Measurements from ENCODE around the gene ZXDC. TPM values are rescaled to one million over a fixed set of nuclear protein-coding genes. Genes with fewer than 3 reads are reported as not detected.

The ZXDC gene, protein sequence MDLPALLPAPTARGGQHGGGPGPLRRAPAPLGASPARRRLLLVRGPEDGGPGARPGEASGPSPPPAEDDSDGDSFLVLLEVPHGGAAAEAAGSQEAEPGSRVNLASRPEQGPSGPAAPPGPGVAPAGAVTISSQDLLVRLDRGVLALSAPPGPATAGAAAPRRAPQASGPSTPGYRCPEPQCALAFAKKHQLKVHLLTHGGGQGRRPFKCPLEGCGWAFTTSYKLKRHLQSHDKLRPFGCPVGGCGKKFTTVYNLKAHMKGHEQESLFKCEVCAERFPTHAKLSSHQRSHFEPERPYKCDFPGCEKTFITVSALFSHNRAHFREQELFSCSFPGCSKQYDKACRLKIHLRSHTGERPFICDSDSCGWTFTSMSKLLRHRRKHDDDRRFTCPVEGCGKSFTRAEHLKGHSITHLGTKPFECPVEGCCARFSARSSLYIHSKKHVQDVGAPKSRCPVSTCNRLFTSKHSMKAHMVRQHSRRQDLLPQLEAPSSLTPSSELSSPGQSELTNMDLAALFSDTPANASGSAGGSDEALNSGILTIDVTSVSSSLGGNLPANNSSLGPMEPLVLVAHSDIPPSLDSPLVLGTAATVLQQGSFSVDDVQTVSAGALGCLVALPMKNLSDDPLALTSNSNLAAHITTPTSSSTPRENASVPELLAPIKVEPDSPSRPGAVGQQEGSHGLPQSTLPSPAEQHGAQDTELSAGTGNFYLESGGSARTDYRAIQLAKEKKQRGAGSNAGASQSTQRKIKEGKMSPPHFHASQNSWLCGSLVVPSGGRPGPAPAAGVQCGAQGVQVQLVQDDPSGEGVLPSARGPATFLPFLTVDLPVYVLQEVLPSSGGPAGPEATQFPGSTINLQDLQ
- total RNA-seq (2011; cell fraction: chromatin; rRNA removed; ENCODE audit: low replicate concordance), result 35.8 and 48.6 TPM in 2 replicates
- total RNA-seq (2011; cell fraction: nucleolus; rRNA removed), result 26.0 and 27.4 TPM in 2 replicates
- total RNA-seq (2011; cell fraction: nucleoplasm; rRNA removed), result 29.9 and 33.1 TPM in 2 replicates
- total RNA-seq (2014; rRNA removed) (9.8 and 12.2 TPM in 2 replicates), total RNA-seq (2014; rRNA removed; fragmentation: Illumina TruSeq; extraction: Trizol) (5.9 and 6.1 TPM in 2 replicates), total RNA-seq (2015; rRNA removed; fragmentation: Illumina TruSeq; extraction: Trizol) (7.0 and 7.6 TPM in 2 replicates), total RNA-seq (2021) (12.8 and 13.4 TPM in 2 replicates), polyA plus RNA-seq (2011; rRNA removed) (6.9 and 9.5 TPM in 2 replicates), polyA plus RNA-seq (2014; fragmentation: Illumina TruSeq; extraction: Trizol) (7.5 and 8.6 TPM in 2 replicates), polyA plus RNA-seq (2014; fragmentation: Nextera tagmentation; extraction: Ambion mirVana) (under 1 TPM; 0.59 to 0.65 TPM), polyA plus RNA-seq (2014; rRNA removed) (7.3 and 8.0 TPM in 2 replicates), polyA minus RNA-seq (2011; rRNA and poly(A)+ RNA removed) (10.4 and 11.4 TPM in 2 replicates), Bru-seq, nascent RNA (percentile 69 among the genes with signal in this experiment), BruChase-seq, experiment 1, labeled RNA remaining after a 2-hour chase (percentile 72 among the genes with signal in this experiment), BruChase-seq, experiment 2, labeled RNA remaining after a 6-hour chase (percentile 75 among the genes with signal in this experiment)
- polyA plus RNA-seq (2011; cell fraction: cytosol; rRNA removed), result 9.3 and 9.4 TPM in 2 replicates
- polyA plus RNA-seq (2011; cell fraction: nucleus; rRNA removed), result 23.7 and 30.8 TPM in 2 replicates
- 6.2 and 12.2 TPM in 2 replicates for polyA plus RNA-seq (2012)
- 9.3 and 13.4 TPM in 2 replicates for polyA minus RNA-seq (2011; cell fraction: cytosol; rRNA and poly(A)+ RNA removed)
- polyA minus RNA-seq (2011; cell fraction: nucleus; rRNA and poly(A)+ RNA removed), result 15.3 and 19.2 TPM in 2 replicates
- long read RNA-seq, experiment 1, full-length matches to known transcripts, result 8 of 56 reads
- long read RNA-seq, experiment 1, partial matches to known transcripts, result 14 of 56 reads
- long read RNA-seq, experiment 1, other reads (novel, unspliced or antisense), result 34 of 56 reads
- long read RNA-seq, experiment 2, full-length matches to known transcripts, result 7 of 15 reads
- long read RNA-seq, experiment 2, partial matches to known transcripts, result 3 of 15 reads
- long read RNA-seq, experiment 2, other reads (novel, unspliced or antisense), result 5 of 15 reads
- long read RNA-seq, experiment 3, partial matches to known transcripts, result 0 of 3 reads
- long read RNA-seq, experiment 3, other reads (novel, unspliced or antisense), result 2 of 3 reads

DNA sequence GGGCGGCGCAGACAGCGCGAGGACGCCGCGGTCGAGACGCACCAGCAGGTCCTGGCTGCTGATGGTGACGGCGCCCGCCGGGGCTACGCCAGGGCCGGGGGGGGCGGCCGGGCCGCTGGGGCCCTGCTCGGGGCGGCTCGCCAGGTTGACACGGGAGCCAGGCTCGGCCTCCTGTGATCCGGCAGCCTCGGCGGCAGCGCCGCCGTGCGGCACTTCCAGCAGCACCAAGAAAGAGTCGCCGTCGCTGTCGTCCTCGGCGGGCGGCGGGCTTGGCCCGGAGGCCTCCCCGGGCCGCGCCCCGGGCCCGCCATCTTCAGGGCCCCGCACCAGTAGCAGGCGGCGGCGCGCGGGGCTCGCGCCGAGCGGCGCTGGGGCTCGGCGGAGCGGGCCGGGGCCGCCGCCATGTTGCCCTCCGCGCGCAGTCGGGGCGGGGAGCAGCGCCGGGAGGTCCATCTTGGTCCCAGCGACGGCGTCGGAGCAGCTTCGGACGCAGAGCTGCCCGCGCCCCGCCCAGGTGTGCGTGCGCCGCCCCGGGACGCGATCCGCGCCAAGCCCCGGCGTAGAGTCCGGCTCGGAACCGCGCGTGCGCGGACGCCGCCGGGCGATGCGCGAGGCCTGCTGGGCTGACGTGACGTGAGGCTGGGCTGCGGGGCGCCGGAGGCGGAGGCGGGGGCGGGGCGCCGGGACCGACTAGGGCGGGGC lies at the start of gene ZXDC:
ZXDC (minus strand) TSS at position 479 of the 702 bp plus-strand sequence; CDS start at position 453, 26 bp downstream.
- 0% methylated on average over 20 of the region's 112 CpGs for WGBS (ENCODE audit: insufficient coverage, low coverage, missing lambda C conversion rate)
- H3K4me1 ChIP-seq (replicated peaks in 1 of 2; ENCODE audit: control insufficient read depth in 2 of 2, insufficient read depth in 2 of 2, low read length in 2 of 2), result peaks cover 24 to 28% of the 10 kb centered on the region in 2 experiments; a peak in 4 of 5 replicates
- FAIRE-seq (no peak), DNase-seq (ENCODE audit: extremely low read depth in 1 of 4, low spot score in 3 of 4) (peak; percentile 90 to 97 (median 95)), ATAC-seq (peak; percentile 86)
- peak within 1 kb of the TSS; percentile 92 for H3K4me2 ChIP-seq (ENCODE audit: insufficient read depth, low read length)
- peak within 1 kb of the TSS; percentile 99 for H2AFZ ChIP-seq (ENCODE audit: low read depth, low read length)
- no TSS peak for BruUV-seq (replicated peaks)
- peaks cover 8% of the 10 kb centered on the region for H4K20me1 ChIP-seq (replicated peaks; ENCODE audit: control insufficient read depth, insufficient read depth, low read length)
- intact Hi-C loops (cut with micrococcal nuclease), result loop anchor here (2.0 kb wide), 1 partner anchor 65 kb away; no protein-coding TSS in a partner anchor
- peaks cover 16% of the 10 kb centered on the region for H3K36me3 ChIP-seq (ENCODE audit: control insufficient read depth, insufficient read depth, low read length)
- no peaks in the 10 kb centered on the region for H3K9me1 ChIP-seq (ENCODE audit: control insufficient read depth, insufficient read depth, low read length)
- ChIA-PET CTCF (ENCODE audit: low intra/inter-chr PET ratio) (no interaction called here), POLR2A (interaction anchor here (0.6 to 1.0 kb wide), 5 partner anchors 12 to 898 kb away, joined by 3 read pairs; no protein-coding TSS in a partner anchor)
- no peaks in the 10 kb centered on the region for H3K27me3 ChIP-seq (ENCODE audit: control insufficient read depth in 2 of 2, insufficient read depth in 2 of 2, low read length in 2 of 2)
- peak within 1 kb of the TSS; percentile 69 to 97 for H3K9ac ChIP-seq (ENCODE audit: insufficient read depth in 1 of 2, low read depth in 2 of 2, low read length in 2 of 2)
- H3K79me2 ChIP-seq (ENCODE audit: control insufficient read depth, insufficient read depth, low read length), result peaks cover 40% of the 10 kb centered on the region
- in situ Hi-C loops (cut with MboI), result no loop called here
- H3K4me3 ChIP-seq, result peak within 1 kb of the TSS; percentile 61
- peak within 1 kb of the TSS; percentile 79 for H3K27ac ChIP-seq (ENCODE audit: extremely low read depth, low read depth, low read length)
- H3K9me3 ChIP-seq (replicated peaks; ENCODE audit: control insufficient read depth, insufficient read depth, low read depth, low read length), result no peaks in the 10 kb centered on the region
- TF ChIP-seq TCFL5 (CRISPR knock-in tag; conservative IDR thresholded peaks at IDR 0.05), result no peak
- TF ChIP-seq NR0B1 (IDR thresholded peaks at IDR 0.05; ENCODE audit: partially characterized antibody), result no peak
- no peak for TF ChIP-seq ZNF324 (CRISPR knock-in tag; IDR thresholded peaks at IDR 0.05)
- TF ChIP-seq MCM7 (IDR thresholded peaks at IDR 0.05), result no peak
- no peak for TF ChIP-seq XRCC5 (IDR thresholded peaks at IDR 0.05; ENCODE audit: low read depth, low read length)
- no peak for TF ChIP-seq KDM5B (IDR thresholded peaks at IDR 0.05; ENCODE audit: insufficient replicate concordance, low read depth, low read length)
- peak; percentile 53; the same call in 1 of the 2 replicates for TF ChIP-seq RBFOX2 (IDR thresholded peaks at IDR 0.05; ENCODE audit: low read depth, low read length)
- peak; percentile 71 for TF ChIP-seq RB1 (IDR thresholded peaks at IDR 0.05; ENCODE audit: low read depth)
- no peak for TF ChIP-seq HNRNPK (IDR thresholded peaks at IDR 0.05; ENCODE audit: low read depth, low read length, poor library complexity, severe bottlenecking)
- TF ChIP-seq ZNF175 (CRISPR knock-in tag; IDR thresholded peaks at IDR 0.05; ENCODE audit: low read depth), result no peak
- TF ChIP-seq NCOA2 (IDR thresholded peaks at IDR 0.05; ENCODE audit: partially characterized antibody in 2 of 2), result no peak
- TF ChIP-seq EP300 (IDR thresholded peaks at IDR 0.05; ENCODE audit: low read length), result no peak
